Esophagus (tissue), 2 donors: ENCODE results near the gene RAC2. TPM values are rescaled to one million over a fixed set of nuclear protein-coding genes. Genes with fewer than 3 reads are reported as not detected.
"Not testable (repeated sequence)": the region's sequence is repeated elsewhere in the genome, so short reads cannot be mapped to it uniquely, and the experiment has no call there.

Experiments used
- H3K27ac ChIP-seq, 2 donors: one replicate each; pipeline ENCODE4 v1.5.1; 2013; ENCODE audit warnings: low read depth in 2 of 2, mild to moderate bottlenecking in 2 of 2, inconsistent platforms in 1 of 2, low read length in 1 of 2, moderate library complexity in 1 of 2
- H3K27me3 ChIP-seq, 2 donors: one replicate each; pipeline ENCODE4 v1.6.1; 2013; ENCODE audit warnings: low read length in 2 of 2, control low read depth in 1 of 2, mild to moderate bottlenecking in 1 of 2; ENCODE audit not compliant: insufficient read depth in 2 of 2, control insufficient read depth in 1 of 2
- H3K36me3 ChIP-seq, 2 donors: one replicate each; pipeline ENCODE4 v1.6.1; 2013; ENCODE audit warnings: low read length in 1 of 2; ENCODE audit not compliant: control insufficient read depth in 2 of 2, insufficient read depth in 2 of 2
- H3K4me1 ChIP-seq, 2 donors: one replicate each; pipeline ENCODE4 v1.6.1; 2013; ENCODE audit warnings: low read length in 1 of 2; ENCODE audit not compliant: control insufficient read depth in 2 of 2, insufficient read depth in 2 of 2
- H3K4me3 ChIP-seq, 2 donors: one replicate each; pipeline ENCODE4 v1.5.1; 2013; ENCODE audit warnings: low read length in 2 of 2, mild to moderate bottlenecking in 2 of 2, low read depth in 1 of 2, moderate library complexity in 1 of 2
- H3K9me3 ChIP-seq, 2 donors: one replicate each; pipeline ENCODE4 v1.6.1; 2013; ENCODE audit warnings: mild to moderate bottlenecking in 2 of 2, low read depth in 1 of 2, low read length in 1 of 2, moderate library complexity in 1 of 2; ENCODE audit not compliant: control insufficient read depth in 2 of 2, insufficient read depth in 1 of 2
- whole genome bisulfite sequencing, 2 donors: extraction: QIAGEN DNeasy Blood & Tissue Kit; methylation state at CpG; one replicate each; pipeline ENCODE4 v1.1.7; 2013; 5-methylcytosine and 5-hydroxymethylcytosine counted together
- polyA plus RNA-seq, 2 donors: library from polyadenylated mRNA; stranded (reverse); fragments of 200-250 nt; gene quantifications; one replicate each; pipeline ENCODE4 v1.2.3, GENCODE V29; 2013
- donor health status: healthy with polysubstance abuse.
- donor health status: Bipolar disorder and iron deficiency.

RAC2 gene
- polyA plus RNA-seq, 2 donors, result 7.2 to 9.4 TPM

DNA sequence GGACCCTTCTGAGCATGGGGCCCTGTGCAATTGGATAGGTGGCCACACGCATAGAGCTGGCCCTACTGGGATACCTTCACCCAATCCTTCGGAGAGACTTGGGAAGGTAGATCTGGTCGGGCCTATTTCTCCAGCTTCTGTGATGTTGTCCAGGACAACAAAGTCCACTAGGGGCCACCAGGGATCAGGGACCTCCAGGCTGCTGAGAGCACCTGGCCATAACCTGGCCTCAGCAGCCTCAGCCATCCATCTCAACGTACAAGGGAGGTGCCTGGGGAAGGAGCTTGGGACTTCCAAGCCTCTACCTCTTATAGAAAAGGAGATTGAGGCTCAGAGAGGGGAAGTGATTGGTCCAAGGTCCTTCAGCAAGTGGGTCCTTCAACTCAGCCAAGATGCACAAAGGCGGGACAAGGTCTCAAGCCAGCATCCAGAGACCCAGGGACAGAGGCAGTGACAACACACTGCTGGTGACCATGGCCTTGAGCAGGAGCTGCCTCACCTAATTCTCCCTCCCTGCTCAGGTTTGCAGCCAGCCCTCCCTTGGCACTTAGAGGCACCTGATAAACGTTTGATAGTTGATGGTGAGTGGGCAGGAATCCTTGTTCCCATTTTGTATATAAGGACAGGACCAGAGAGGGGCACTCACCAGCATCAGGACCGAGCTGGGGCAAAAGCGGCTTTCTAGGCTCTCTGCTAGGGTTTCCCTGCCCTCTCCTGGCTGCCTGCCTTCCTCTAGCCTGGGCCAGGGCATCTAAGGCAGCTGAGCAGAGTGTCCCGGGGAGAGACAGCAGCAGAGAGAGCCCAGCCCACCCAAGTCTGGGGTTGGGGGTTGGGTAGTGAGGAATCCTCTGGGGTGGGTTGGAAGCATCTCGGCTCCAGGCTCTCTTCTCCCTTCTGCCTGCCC, 4.5 kb downstream of the RAC2 start:
- H3K27ac ChIP-seq, result no peak overlapping the region
- peaks cover 3 to 10% of the 10 kb centered on the region in 2 donors for H3K4me1 ChIP-seq
- H3K27me3 ChIP-seq, result no peaks in the 10 kb centered on the region
- no peak overlapping the region for H3K4me3 ChIP-seq
- peaks cover 0 to 2% of the 10 kb centered on the region in 2 donors for H3K36me3 ChIP-seq
- 73% methylated on average over 10 of the region's 10 CpGs for WGBS, 2 donors
- no peaks in the 10 kb centered on the region for H3K9me3 ChIP-seq

DNA sequence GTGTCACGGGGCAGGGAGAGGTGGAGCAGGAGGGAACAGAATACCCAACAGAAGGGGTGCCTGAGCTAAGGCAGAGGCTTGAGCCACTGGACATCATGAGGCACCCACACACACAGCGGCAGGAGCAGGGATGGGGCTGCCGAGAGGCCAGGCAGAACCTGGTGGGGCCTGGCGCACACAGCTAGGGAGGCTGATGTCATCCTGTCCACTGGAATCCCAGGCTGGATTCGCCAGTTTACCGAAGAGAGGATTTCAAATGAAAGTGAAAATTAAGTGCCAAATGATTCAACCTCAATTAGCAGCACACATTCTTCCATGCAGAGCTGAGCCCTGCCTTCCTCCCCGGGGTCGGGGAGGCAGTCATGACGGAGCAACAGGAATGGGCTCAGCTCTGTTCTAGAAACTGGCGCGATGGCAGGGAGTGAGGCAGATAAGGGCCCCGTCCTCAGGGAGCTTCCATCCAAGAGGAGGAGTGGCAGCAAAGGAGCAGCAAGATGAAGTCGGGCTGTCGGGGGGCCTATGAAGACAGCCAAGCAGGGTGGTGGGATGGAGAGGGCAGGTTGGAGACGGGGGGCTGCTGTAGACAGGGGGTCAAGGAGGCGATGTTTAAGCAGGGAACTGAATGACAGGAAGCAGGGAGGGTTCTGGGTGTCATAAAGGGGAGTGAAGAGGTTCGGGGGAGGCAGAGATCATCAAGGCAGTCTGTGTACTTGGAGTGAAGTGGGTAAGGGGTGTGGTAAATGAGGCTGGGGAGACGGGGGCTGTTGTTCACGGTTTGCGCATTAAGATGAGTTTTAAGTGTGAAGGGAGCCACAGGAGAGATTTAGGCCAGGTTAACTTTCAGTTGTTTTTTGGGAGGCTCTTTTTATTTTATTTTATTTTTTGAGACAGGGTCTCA, 6.4 kb downstream of the RAC2 start:
- Histone ChIP-seq H3K9me3 (no peaks in the 10 kb centered on the region), H3K4me3 (no peak overlapping the region), H3K27ac (no peak overlapping the region), H3K4me1 (peaks cover 0 to 2% of the 10 kb centered on the region in 2 donors), H3K27me3 (no peaks in the 10 kb centered on the region), H3K36me3 (peaks cover 0 to 3% of the 10 kb centered on the region in 2 donors)
- WGBS, 2 donors, result 68% methylated on average over 20 of the region's 20 CpGs

DNA sequence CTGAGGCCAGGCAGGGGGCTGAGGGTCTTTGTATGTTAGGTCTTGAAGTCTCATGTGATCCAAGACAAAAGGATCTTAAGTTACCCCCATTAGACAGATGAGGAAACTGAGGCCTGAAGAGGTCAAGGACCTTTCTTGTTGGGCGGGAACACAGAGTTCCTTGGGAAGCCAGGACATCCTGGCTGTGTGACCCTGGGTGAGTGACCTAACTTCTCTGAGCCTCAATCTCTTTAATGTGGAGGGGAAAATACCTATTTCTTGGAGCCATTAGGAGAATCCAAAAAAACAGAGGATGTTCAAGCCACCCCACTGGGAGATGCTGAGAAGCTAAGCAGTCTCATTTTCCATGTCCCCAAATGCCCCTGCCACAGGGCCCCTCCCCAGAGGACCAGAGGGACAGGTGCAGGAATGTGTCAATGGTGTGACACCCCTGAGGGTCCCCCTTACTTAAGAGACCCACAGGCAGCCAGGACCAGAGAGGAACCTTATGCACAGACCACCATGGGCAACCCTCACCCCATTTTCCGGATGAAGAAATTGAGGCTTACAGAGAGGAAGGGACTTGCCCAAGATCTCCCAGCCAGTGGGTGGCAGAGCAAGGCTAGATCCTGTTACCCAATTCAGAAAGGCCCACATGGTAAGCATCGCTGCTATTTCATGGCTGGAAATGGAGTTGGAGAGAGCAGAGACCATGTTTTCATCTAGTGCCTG, 8.0 kb downstream of the RAC2 start:
- Histone ChIP-seq H3K27ac (no peak overlapping the region), H3K9me3 (no peaks in the 10 kb centered on the region), H3K36me3 (peaks cover 0 to 8% of the 10 kb centered on the region in 2 donors), H3K4me3 (no peak overlapping the region), H3K27me3 (no peaks in the 10 kb centered on the region), H3K4me1 (peaks cover 0 to 2% of the 10 kb centered on the region in 2 donors)
- WGBS, 2 donors, result 91 to 92% methylated on average over 3 of the region's 3 CpGs

DNA sequence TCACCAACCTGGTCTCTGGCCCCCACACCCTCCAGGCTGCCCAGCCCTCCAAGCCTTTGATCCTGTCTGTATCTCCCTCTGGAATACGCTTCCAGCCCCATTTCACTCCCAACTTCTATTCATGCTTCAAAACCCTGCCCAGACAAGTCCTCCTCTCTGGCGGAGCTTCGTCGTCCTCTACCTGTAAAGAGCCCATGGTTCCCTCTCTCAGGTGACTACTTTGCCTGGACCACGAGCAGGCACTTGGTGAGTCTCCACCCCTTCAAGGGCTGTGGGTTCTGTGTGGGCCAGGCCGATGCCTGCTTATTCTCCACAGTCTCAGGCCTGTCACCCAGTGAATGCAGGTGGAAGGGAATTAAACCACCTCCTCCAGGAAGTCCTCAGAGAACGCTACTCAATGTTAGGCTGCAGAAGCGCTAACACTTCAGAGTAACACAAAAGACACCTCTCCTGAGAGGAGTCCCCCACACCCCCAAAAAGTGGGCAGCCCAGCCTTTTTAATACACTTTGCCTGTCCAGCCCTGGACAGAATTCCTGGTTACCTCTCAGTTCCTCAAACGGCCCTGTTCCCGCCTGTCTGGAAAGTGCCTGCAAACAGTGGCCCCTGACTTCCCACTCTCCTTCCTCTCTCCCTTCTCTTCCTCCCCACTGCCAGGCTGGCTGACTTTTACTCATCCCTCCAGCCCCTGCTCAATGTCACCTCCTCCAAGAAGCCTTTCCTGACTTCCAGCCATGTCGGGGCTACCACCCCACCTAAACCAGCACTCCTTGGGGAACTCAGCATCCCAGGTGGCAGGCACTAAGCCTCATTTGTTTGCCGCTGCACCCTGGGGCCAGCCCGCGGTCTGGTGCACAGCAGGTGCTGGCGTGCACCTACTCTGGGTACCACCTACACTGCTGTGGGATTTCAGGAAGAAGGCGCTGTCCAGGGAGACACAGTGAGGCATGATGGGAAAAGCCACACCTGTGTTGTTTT, 9.0 kb downstream of the RAC2 start:
- no peaks in the 10 kb centered on the region for H3K9me3 ChIP-seq
- 76 to 78% methylated on average over 16 of the region's 16 CpGs for WGBS, 2 donors
- no peak overlapping the region for H3K27ac ChIP-seq
- H3K27me3 ChIP-seq, result no peaks in the 10 kb centered on the region
- H3K4me1 ChIP-seq, result peaks cover 0 to 2% of the 10 kb centered on the region in 2 donors
- H3K36me3 ChIP-seq, result peaks cover 0 to 6% of the 10 kb centered on the region in 2 donors
- no peak overlapping the region for H3K4me3 ChIP-seq

DNA sequence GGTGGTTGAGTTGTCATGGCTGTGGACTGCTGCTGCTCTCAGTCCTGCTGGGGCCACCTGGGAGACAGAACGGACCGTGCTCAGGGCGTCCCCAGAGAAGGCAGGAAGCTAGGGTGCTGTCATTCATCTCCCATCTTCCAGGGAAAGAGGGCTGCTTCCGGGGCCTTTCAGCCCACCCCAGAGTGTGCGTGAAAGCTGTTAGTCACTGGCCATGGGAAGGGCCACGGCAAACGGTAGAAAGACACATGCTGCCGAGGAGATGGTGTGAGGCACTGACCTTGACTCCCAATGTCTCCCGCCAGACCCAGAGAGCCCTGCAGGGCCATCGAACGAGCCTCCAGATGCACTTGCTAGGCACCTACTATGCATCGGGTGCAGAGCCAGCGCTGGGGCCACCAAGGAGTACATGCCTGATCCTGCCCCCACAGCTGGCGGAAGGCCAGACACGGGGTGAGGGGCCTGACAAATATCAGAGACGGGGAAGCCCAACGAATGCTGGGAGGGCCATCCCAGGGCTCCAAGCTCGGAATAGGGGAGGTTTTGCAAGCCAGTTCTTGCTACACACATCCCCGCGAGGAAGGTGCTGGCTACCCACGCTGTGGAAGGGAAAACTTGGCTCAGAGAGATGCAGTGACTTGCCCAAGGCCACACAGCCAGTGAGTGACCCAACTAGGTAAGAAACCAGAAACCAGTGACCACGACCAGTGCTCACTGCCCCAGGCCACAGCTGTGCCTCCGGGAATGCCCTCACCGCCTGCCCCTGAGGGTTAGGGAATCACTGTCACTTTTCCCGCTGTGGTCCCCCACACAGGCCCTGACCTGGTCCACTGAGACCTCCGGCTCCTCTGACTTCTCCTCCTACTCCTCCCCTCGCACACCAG, 10.1 kb downstream of the RAC2 start:
- Histone ChIP-seq H3K9me3 (no peaks in the 10 kb centered on the region), H3K4me1 (peaks cover 0 to 2% of the 10 kb centered on the region in 2 donors), H3K27me3 (no peaks in the 10 kb centered on the region), H3K4me3 (no peak overlapping the region), H3K36me3 (peaks cover 0 to 6% of the 10 kb centered on the region in 2 donors), H3K27ac (no peak overlapping the region)
- WGBS, 2 donors, result 52 to 54% methylated on average over 27 of the region's 27 CpGs

DNA sequence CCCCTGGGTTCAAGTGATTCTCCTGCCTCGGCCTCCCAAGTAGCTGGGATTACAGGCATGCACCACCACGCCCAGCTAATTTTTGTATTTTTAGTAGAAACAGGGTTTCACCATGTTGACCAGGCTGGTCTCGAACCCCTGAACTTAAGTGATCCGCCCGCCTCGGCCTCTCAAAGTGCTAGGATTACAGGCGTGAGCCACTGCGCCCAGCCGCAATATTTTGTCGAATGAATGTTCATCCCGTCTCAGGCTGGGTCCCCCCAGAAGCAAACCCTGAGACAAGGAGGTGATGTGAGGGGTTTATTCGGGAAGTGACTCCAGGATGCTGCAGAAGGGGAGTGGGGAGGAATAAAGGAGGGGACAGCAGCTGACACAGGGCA, 10.7 kb downstream of the RAC2 start:
- not testable (repeated sequence) for H3K4me3 ChIP-seq, H3K27me3 ChIP-seq, H3K4me1 ChIP-seq, H3K27ac ChIP-seq, H3K36me3 ChIP-seq, H3K9me3 ChIP-seq
- 85 to 91% methylated on average over 12 of the region's 12 CpGs for WGBS, 2 donors

DNA sequence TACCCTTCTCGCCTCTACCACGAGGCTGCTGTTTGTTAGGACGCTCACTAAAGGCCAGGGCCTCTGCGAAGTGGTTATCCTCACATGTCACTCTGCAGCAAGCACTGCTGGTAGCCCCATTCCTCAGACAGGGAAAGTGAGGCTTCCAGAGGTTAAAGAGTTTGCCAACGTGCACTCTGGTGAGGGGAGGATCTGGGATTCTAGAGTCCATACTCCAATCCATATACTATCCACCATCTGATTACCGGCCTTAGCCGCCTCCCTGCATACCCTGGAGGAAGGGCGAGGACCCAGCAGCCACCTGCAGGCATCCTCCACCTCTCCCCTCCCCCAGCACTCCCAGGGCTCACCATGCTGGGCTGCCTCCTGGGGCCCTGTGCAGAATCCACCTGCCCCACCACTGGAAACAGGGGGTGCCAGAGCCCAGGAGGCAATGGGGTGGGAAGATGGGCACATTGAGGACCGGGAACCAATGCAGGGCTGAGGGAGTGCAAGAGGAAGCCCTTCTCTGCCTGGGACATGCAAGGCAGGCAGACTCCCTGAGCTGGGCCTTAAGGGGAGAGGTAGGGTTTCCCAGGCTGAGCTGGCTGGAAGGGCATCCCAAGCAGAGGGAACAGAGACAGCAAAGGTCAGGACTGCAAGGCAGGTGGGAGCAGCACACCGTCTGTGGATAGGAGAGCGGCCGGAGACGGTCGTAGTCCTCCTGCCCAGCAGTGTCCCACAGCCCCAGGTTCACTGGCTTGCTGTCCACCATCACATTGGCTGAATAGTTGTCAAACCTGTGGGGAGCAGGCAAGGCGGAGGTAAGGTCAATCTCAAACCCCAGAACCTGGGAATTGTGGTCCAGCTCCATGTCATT, 11.7 kb downstream of the RAC2 start:
- Histone ChIP-seq H3K9me3 (no peaks in the 10 kb centered on the region), H3K36me3 (peaks cover 0 to 6% of the 10 kb centered on the region in 2 donors), H3K27me3 (no peaks in the 10 kb centered on the region), H3K4me1 (peaks cover 2 to 6% of the 10 kb centered on the region in 2 donors), H3K4me3 (no peak overlapping the region), H3K27ac (no peak overlapping the region)
- WGBS, 2 donors, result 79 to 82% methylated on average over 15 of the region's 15 CpGs
